Ovary (tissue), 9 donors: Measurements from ENCODE around the gene PTCH2. TPM values are rescaled to one million over a fixed set of nuclear protein-coding genes. Genes with fewer than 3 reads are reported as not detected.
"Not testable (repeated sequence)": the region's sequence is repeated elsewhere in the genome, so short reads cannot be mapped to it uniquely, and the experiment has no call there.

ENCODE experiments used
- DNase-seq, 5 donors: peaks; one replicate each; pipeline ENCODE4 v3.0.0-alpha.2; 2019 to 2020
- H3K27ac ChIP-seq, 2 donors: fragments of 200-600 bp; one replicate each; pipeline versions ENCODE4 v1.5.1 to v1.8.0; 2019 to 2022
- H3K27me3 ChIP-seq: fragments of 200-600 bp; one replicate; pipeline ENCODE4 v1.8.0; 2022
- H3K36me3 ChIP-seq: fragments of 200-600 bp; sonication (generic); one replicate; pipeline ENCODE4 v1.5.1; 2019
- H3K4me1 ChIP-seq: one replicate; pipeline ENCODE4 v1.8.1; 2013; ENCODE audit warnings: mild to moderate bottlenecking, moderate library complexity; ENCODE audit not compliant: insufficient read depth
- H3K4me3 ChIP-seq: fragments of 200-600 bp; sonication (generic); one replicate; pipeline ENCODE4 v1.5.1; 2017
- H3K9me3 ChIP-seq, 2 donors: fragments of 200-600 bp in 1 of 2; sonication (generic) in 1 of 2; one replicate each; pipeline versions ENCODE4 v1.5.1 to v1.8.1; 2013 to 2019; ENCODE audit warnings: mild to moderate bottlenecking in 1 of 2, moderate library complexity in 1 of 2
- CTCF ChIP-seq, 3 donors: fragments of 450-650 bp in 2 of 3; fragments of 200-600 bp in 1 of 3; IDR thresholded peaks; one replicate each; pipeline versions ENCODE4 v1.5.1 to v1.8.0; 2016 to 2022; ENCODE audit warnings: antibody characterized with exemption in 3 of 3, mild to moderate bottlenecking in 1 of 3
- EP300 ChIP-seq: sonication (generic); formaldehyde crosslinking; IDR thresholded peaks from one replicate; pipeline ENCODE4 v1.6.1; 2017; ENCODE audit warnings: antibody characterized with exemption
- POLR2A ChIP-seq: fragments of 450-650 bp; IDR thresholded peaks from one replicate; pipeline ENCODE4 v1.6.1; 2017; ENCODE audit warnings: antibody characterized with exemption, mild to moderate bottlenecking, moderate library complexity
- WGBS, 3 donors: extraction: QIAGEN DNeasy Blood & Tissue Kit in 1 of 3; methylation state at CpG; one replicate each; pipeline versions ENCODE4 v1.1.5 to v1.1.7; 2013 to 2017; 5-methylcytosine and 5-hydroxymethylcytosine counted together
- intact Hi-C, 4 donors: fragments of 100-400 bp; cut with DNase I; formaldehyde crosslinking; loops; one replicate each; pipeline versions ENCODE4 v1.11.0 to v1.15.1; 2022 to 2023
- polyA plus RNA-seq, 2 donors: library from polyadenylated mRNA; stranded (reverse); fragments of 200-250 nt in 1 of 2; fragments of 350-450 nt in 1 of 2; fragmentation: Illumina TruSeq in 1 of 2; extraction: RNeasy Lipid Tissue Mini Kit (QIAGEN cat#74804) in 1 of 2; gene quantifications; one replicate each; pipeline ENCODE4 v1.2.3, GENCODE V29; 2013 to 2014
- total RNA-seq, 7 donors: library from RNA; depleted of rRNA in 2 of 7; stranded (reverse); fragments of >200 nt in 2 of 7; fragmentation: NEBNext Ultra II Directional in 3 of 7; extraction: Animal tissue kit (Norgen Biotek cat#: 25700) in 3 of 7; gene quantifications; one replicate each; pipeline versions ENCODE4 v1.1.0 to v1.2.4, GENCODE V29; 2016 to 2023
- donor health status: DM: no; HTN: no; CAD: no; lungs with moderate emphysema.
- donor health status: DM: no; HTN: no; CAD: no.
- donor health status: Bipolar disorder and iron deficiency.
- donor health status: DM: yes; HTN: yes; CAD: no.
- donor health status: DM: no; HTN: no; CAD: no.
- donor health status: DM: yes; HTN: yes; CAD: no.

PTCH2 gene
- total and polyA plus RNA-seq, 9 donors: 1.8 to 21.2 (median 10.7) TPM

DNA sequence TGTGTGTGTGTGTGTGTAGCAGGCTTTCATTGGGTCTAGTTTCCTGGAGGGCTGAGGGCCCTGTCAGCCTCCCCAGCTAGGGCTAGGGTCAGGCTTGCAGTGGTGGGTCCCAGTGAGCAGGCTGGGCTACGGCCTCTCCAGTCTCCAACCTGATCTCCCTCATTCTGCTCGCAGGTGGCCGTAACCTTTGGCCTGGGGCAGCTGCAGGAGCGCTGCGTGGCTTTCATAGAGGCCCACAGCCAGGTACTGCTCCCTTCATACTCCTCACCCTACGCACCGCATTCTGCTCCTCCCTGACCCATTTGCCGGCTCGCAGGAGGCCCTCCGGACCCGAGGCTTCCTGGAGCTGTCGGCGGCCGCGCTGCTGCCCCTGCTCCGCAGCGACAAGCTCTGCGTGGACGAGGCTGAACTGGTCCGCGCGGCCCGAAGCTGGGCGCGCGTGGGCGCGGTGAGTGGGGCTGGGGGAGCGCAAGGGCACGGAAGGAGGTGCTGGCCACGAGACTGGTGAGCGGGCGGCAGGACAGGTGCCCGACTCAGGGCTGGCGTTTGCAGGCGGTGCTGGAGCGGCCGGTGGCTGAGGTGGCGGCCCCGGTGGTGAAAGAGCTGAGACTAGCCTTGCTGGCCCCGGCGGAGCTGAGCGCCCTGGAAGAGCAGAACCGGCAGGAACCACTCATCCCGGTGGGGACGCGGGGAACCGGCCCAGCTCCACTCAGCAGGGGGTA is 30.1 kb downstream of the PTCH2 start:
- intact Hi-C loops: no loop called here
- DNase-seq: peak in 4 of 5 donors; percentile 44 to 61 (median 58)
- no peaks in the 10 kb centered on the region for H3K36me3 ChIP-seq
- H3K4me1 ChIP-seq: peaks cover 29% of the 10 kb centered on the region
- H3K4me3 ChIP-seq: peak overlapping the region; percentile 37
- no peaks in the 10 kb centered on the region for H3K9me3 ChIP-seq
- H3K27ac ChIP-seq: peak overlapping the region; percentile 57 to 75
- 60 to 66% (median 65%) methylated on average over 44 to 48 of the region's 48 CpGs for WGBS, 3 donors
- no peaks in the 10 kb centered on the region for H3K27me3 ChIP-seq
- TF ChIP-seq CTCF (IDR thresholded peaks at IDR 0.05): no peak
- TF ChIP-seq EP300: no peak
- TF ChIP-seq POLR2A: no peak

- no peak overlapping the region for H3K4me3 ChIP-seq
- DNase-seq: peak in 3 of 5 donors; percentile 10 to 23 (median 15)
- WGBS, 3 donors: 70 to 79% (median 71%) methylated on average over 8 of the region's 8 CpGs
Measured at GRCh38 chr1:44811234-44811633, 31.8 kb downstream of the PTCH2 start.

DNA sequence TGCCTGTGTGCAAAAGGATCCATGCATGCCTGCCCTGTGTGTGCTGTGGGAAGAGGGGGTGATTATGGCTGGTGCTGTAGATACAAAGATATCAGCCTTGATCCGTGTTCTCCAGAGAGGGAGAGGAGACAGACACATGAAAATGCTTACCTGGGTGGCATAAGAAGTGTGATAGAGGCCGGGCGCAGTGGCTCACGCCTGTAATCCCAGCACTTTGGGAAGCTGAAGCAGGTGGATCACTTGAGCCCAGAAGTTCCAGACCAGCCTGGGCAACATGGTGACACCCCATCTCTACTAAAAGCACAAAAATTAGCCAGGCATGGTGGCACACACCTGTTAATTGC is 32.3 kb downstream of the PTCH2 start:
- Histone ChIP-seq H3K4me1 (peaks cover 46% of the 10 kb centered on the region), H3K27ac (peak overlapping the region in 1 of 2 donors; percentile 100)
- 83 to 91% (median 88%) methylated on average over 4 of the region's 4 CpGs for WGBS, 3 donors
- H3K9me3 ChIP-seq, intact Hi-C loops, H3K36me3 ChIP-seq, H3K4me3 ChIP-seq, H3K27me3 ChIP-seq: not testable (repeated sequence)
- DNase-seq: peak in 2 of 5 donors; percentile 15 to 31

More at GRCh38 chr1:44811234-44811633, 31.8 kb downstream of the PTCH2 start:
- H3K27ac ChIP-seq: peak overlapping the region in 1 of 2 donors; percentile 39
- no peaks in the 10 kb centered on the region for H3K36me3 ChIP-seq
- intact Hi-C loops: no loop called here
- no peaks in the 10 kb centered on the region for H3K27me3 ChIP-seq
- TF ChIP-seq CTCF (IDR thresholded peaks at IDR 0.05) (no peak), EP300 (no peak), POLR2A (no peak)
- peaks cover 43% of the 10 kb centered on the region for H3K4me1 ChIP-seq
- H3K9me3 ChIP-seq: no peaks in the 10 kb centered on the region

DNA sequence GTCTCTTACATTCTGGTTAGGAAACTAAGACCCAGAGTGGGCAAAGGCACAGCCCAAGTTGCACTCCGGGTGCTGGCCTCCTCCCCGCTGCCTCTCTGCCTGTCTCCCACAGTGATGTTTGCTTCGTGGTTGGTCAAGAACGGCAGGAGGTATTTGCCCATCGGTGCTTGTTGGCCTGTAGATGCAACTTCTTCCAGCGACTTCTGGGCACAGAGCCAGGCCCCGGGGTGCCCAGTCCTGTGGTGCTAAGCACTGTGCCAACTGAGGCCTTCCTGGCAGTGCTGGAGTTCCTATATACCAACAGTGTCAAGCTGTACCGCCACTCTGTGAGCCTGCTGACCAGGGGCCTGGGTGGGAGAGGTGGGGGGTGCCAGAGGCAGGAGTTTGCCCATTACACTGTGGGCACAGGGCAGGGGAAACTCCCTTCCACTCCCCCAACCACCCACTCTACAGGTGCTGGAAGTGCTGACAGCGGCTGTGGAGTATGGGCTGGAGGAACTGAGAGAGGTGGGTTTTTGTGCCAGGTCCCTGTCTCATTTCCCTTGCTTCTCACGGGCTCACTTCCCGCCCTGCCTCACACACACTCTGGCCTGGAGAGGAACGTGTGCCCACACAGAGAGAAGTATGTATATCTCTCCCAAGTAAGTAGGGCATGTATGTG is 32.8 kb downstream of the PTCH2 start:
- Histone ChIP-seq H3K9me3 (no peaks in the 10 kb centered on the region), H3K27me3 (no peaks in the 10 kb centered on the region), H3K4me3 (peak overlapping the region; percentile 19), H3K36me3 (no peaks in the 10 kb centered on the region), H3K27ac (peak overlapping the region; percentile 99 to 100), H3K4me1 (peaks cover 46% of the 10 kb centered on the region)
- 43 to 55% (median 45%) methylated on average over 11 to 12 of the region's 12 CpGs for WGBS, 3 donors
- peak in 4 of 5 donors; percentile 57 to 75 (median 68) for DNase-seq
- intact Hi-C loops: no loop called here
- TF ChIP-seq EP300 (no peak), CTCF (IDR thresholded peaks at IDR 0.05) (no peak), POLR2A (no peak)
